ENCODE measurements around the gene F7. TPM values are rescaled to one million over a fixed set of nuclear protein-coding genes. Genes with fewer than 3 reads are reported as not detected.

F7 gene
- total RNA-seq (2022; extraction: Qiagen RNA extraction; ENCODE audit: low read depth) = 0.07 to 0.12 TPM (median 0.07 TPM) in 3 of 5 replicates, not detected in the others

DNA sequence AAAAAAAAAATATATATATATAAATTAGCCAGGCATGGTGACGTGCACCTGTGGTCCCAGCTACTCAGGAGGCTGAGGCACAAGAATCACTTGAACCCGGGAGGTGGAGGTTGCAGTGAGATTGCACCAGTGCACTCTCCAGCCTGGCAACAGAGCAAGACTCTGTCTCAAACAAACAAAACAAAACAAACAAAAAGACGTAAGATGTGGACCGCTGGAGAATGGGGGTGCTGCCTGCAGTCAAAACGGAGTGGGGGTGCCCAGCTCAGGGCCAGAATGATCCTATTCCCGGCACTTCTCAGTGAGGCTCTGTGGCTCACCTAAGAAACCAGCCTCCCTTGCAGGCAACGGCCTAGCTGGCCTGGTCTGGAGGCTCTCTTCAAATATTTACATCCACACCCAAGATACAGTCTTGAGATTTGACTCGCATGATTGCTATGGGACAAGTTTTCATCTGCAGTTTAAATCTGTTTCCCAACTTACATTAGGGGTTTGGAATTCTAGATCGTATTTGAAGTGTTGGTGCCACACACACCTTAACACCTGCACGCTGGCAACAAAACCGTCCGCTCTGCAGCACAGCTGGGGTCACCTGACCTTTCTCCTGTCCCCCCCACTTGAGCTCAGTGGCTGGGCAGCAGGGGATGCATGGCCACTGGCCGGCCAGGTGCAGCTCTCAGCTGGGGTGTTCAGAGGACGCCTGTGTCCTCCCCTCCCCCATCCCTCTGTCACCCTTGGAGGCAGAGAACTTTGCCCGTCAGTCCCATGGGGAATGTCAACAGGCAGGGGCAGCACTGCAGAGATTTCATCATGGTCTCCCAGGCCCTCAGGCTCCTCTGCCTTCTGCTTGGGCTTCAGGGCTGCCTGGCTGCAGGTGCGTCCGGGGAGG, at the start of gene F7:
Gene F7 (plus strand): TSS at position 760 of the 889 bp plus-strand sequence. CDS start 51 bp downstream, at position 811.

GRCh38 chr13:113122550-113123225, 17.1 kb downstream of the F7 start, which contains the start of gene F10:
F10 (plus strand) TSS chr13:113122799; CDS start chr13:113122856, 57 bp downstream.

GRCh38 chr13:113157929-113158747, 52.5 kb downstream of the F7 start, which contains the start of gene PROZ:
PROZ (plus strand) TSS chr13:113158648; CDS start chr13:113158661, 13 bp downstream.

Other genes with a start within 250 kb of the F7 start
- gene MCF2L, start 136.6 kb upstream of the F7 start, total RNA-seq (2022; extraction: Qiagen RNA extraction; ENCODE audit: low read depth) = 0.14 to 0.76 TPM (median 0.31 TPM) in 5 replicates
- 0.13 TPM in 1 of 5 replicates, not detected in the others for gene F10, start 17.0 kb downstream of the F7 start, total RNA-seq (2022; extraction: Qiagen RNA extraction; ENCODE audit: low read depth)
- not detected in 5 replicates for gene PROZ, start 52.9 kb downstream of the F7 start, total RNA-seq (2022; extraction: Qiagen RNA extraction; ENCODE audit: low read depth)
- 38.7 to 48.0 TPM (median 41.9 TPM) in 5 replicates for gene PCID2, start 102.9 kb downstream of the F7 start, total RNA-seq (2022; extraction: Qiagen RNA extraction; ENCODE audit: low read depth)
- 46.7 to 60.6 TPM (median 56.1 TPM) in 5 replicates for gene CUL4A, start 103.8 kb downstream of the F7 start, total RNA-seq (2022; extraction: Qiagen RNA extraction; ENCODE audit: low read depth)
- gene LAMP1, start 191.4 kb downstream of the F7 start, total RNA-seq (2022; extraction: Qiagen RNA extraction; ENCODE audit: low read depth) = 75.2 to 96.8 TPM (median 91.3 TPM) in 5 replicates

Measured in A549 treated with RU486 at 1 μM for 4 hours (cell line).